Suprapubic skin (tissue), 4 donors: ENCODE results near the gene KNG1. TPM values are rescaled to one million over a fixed set of nuclear protein-coding genes. Genes with fewer than 3 reads are reported as not detected.
"Not testable (repeated sequence)": the region's sequence is repeated elsewhere in the genome, so short reads cannot be mapped to it uniquely, and the experiment has no call there.

Experiments
- DNase-seq, 2 donors: peaks; one replicate each; pipeline ENCODE4 v3.0.0-alpha.2; 2019; ENCODE audit warnings: low spot score in 2 of 2
- H3K27ac ChIP-seq: fragments of 200-600 bp; sonication (generic); one replicate; pipeline ENCODE4 v1.5.1; 2019
- H3K27me3 ChIP-seq: fragments of 200-600 bp; sonication (generic); one replicate; pipeline ENCODE4 v1.5.1; 2019
- H3K36me3 ChIP-seq: fragments of 200-600 bp; sonication (generic); one replicate; pipeline ENCODE4 v1.5.1; 2019
- H3K4me1 ChIP-seq: fragments of 200-600 bp; sonication (generic); one replicate; pipeline ENCODE4 v1.5.1; 2019
- H3K4me3 ChIP-seq: fragments of 200-600 bp; sonication (generic); one replicate; pipeline ENCODE4 v1.5.1; 2019; ENCODE audit warnings: mild to moderate bottlenecking
- H3K9me3 ChIP-seq: fragments of 200-600 bp; sonication (generic); one replicate; pipeline ENCODE4 v1.5.1; 2019
- EP300 ChIP-seq: sonication (generic); formaldehyde crosslinking; IDR thresholded peaks from one replicate; pipeline ENCODE4 v1.6.1; 2017; ENCODE audit warnings: antibody characterized with exemption
- POLR2A ChIP-seq, 2 donors: fragments of 450-650 bp; IDR thresholded peaks; one replicate each; pipeline ENCODE4 v1.6.1; 2017; ENCODE audit warnings: antibody characterized with exemption in 2 of 2, mild to moderate bottlenecking in 2 of 2, moderate library complexity in 2 of 2
- POLR2AphosphoS5 ChIP-seq, 3 donors: sonication (generic); formaldehyde crosslinking; IDR thresholded peaks; one replicate each; pipeline ENCODE4 v1.6.1; 2017; ENCODE audit warnings: antibody characterized with exemption in 3 of 3
- WGBS: methylation state at CpG from one replicate; pipeline ENCODE4 v1.1.5; 2018; 5-methylcytosine and 5-hydroxymethylcytosine counted together
- total RNA-seq, 4 donors: library from RNA; depleted of rRNA; stranded (reverse); fragments of >200 nt; gene quantifications; one replicate each; pipeline ENCODE4 v1.1.0, GENCODE V29; 2016
- TF ChIP-seq, protein P1 (sequence below), 2 donors: fragments of 200-600 bp in 1 of 2; fragments of 450-650 bp in 1 of 2; sonication (generic) in 1 of 2; IDR thresholded peaks; one replicate each; pipeline ENCODE4 v1.5.1; 2016 to 2019; ENCODE audit warnings: antibody characterized with exemption in 2 of 2, mild to moderate bottlenecking in 1 of 2, moderate library complexity in 1 of 2

KNG1 gene
- total RNA-seq, 4 donors from 2014 or later, result 0.44 to 1.9 TPM; not detected in 2

DNA sequence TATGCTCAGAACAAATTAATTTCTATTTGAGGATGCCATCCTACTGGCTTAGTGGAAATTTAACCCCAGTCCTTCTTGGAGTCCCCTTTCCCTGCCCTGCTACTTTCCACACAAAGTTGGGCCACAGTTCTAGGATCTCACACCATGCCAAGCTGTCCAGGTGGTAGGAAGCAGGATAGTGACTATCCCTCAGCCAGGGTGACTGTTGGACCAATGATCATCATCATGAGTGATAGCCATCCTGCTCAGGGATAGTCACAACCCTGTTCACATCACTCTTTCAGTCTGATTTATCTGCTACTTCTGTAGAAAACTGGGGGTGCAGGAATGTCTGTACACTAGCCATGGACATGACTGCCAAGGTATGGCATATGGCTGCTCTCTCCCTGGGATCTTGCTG is 38.6 kb upstream of the KNG1 start:
- peaks cover 7% of the 10 kb centered on the region for H3K4me1 ChIP-seq
- no peaks in the 10 kb centered on the region for H3K36me3 ChIP-seq
- peaks cover 10% of the 10 kb centered on the region for H3K27me3 ChIP-seq
- H3K9me3 ChIP-seq, result no peaks in the 10 kb centered on the region
- TF ChIP-seq POLR2A (IDR thresholded peaks at IDR 0.05) (no peak), POLR2AphosphoS5 (IDR thresholded peaks at IDR 0.05) (no peak), EP300 (no peak)
- TF ChIP-seq, protein P1, sequence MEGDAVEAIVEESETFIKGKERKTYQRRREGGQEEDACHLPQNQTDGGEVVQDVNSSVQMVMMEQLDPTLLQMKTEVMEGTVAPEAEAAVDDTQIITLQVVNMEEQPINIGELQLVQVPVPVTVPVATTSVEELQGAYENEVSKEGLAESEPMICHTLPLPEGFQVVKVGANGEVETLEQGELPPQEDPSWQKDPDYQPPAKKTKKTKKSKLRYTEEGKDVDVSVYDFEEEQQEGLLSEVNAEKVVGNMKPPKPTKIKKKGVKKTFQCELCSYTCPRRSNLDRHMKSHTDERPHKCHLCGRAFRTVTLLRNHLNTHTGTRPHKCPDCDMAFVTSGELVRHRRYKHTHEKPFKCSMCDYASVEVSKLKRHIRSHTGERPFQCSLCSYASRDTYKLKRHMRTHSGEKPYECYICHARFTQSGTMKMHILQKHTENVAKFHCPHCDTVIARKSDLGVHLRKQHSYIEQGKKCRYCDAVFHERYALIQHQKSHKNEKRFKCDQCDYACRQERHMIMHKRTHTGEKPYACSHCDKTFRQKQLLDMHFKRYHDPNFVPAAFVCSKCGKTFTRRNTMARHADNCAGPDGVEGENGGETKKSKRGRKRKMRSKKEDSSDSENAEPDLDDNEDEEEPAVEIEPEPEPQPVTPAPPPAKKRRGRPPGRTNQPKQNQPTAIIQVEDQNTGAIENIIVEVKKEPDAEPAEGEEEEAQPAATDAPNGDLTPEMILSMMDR (IDR thresholded peaks at IDR 0.05), result no peak
- H3K27ac ChIP-seq, result no peak overlapping the region
- no peak for DNase-seq
- H3K4me3 ChIP-seq, result no peak overlapping the region

DNA sequence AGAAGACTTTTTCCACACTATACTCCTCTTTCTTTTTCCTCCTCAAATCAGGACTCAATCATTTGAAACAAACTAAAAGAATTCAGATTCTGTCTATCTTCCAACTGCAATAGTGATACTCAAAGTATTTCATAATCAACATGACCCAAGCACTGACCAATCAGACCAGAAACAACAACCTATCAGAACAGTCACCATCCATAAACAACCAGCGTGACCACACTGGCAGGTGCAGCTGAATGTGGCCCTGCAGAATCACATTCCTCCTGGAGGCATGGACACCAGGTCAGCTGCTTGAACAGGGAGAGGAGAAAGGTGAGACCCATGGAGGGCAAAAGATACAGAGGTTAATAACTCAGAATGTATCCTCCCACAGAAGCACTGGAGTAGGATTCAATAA is 38.0 kb upstream of the KNG1 start:
- Histone ChIP-seq H3K4me1 (peaks cover 7% of the 10 kb centered on the region), H3K27me3 (peaks cover 10% of the 10 kb centered on the region), H3K27ac (no peak overlapping the region), H3K9me3 (no peaks in the 10 kb centered on the region), H3K4me3 (no peak overlapping the region), H3K36me3 (no peaks in the 10 kb centered on the region)
- TF ChIP-seq, protein P1 (IDR thresholded peaks at IDR 0.05), result no peak
- TF ChIP-seq POLR2AphosphoS5 (IDR thresholded peaks at IDR 0.05), result no peak
- no peak for DNase-seq
- WGBS, result 90% methylated on average over 1 of the region's 1 CpG

DNA sequence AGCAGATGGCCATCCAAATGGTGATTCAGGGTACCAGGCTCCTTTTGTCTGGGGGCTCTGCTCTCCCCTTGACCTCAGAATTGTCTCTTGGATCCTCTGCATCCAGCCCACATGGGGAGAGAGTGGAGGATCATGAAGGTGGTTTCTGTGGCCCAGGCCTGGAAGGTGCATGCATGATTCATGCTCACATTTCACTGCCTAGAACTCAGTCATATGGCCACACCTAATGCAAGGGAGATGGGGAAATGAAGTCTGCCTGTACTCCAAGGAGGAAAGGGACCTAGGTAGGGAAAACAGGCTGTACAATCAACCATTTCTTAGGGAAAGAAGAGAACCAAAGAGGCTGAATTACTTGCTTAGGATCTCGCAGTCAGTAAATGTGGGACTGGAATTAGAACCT is 36.3 kb upstream of the KNG1 start:
- Histone ChIP-seq H3K36me3 (no peaks in the 10 kb centered on the region), H3K4me1 (peaks cover 7% of the 10 kb centered on the region), H3K4me3 (no peak overlapping the region), H3K9me3 (no peaks in the 10 kb centered on the region), H3K27me3 (peaks cover 7% of the 10 kb centered on the region), H3K27ac (no peak overlapping the region)
- TF ChIP-seq POLR2A (IDR thresholded peaks at IDR 0.05), result no peak
- no peak for TF ChIP-seq POLR2AphosphoS5 (IDR thresholded peaks at IDR 0.05)
- TF ChIP-seq EP300, result no peak
- TF ChIP-seq, protein P1 (IDR thresholded peaks at IDR 0.05), result no peak
- 81% methylated on average over 1 of the region's 1 CpG for WGBS
- DNase-seq, result no peak

DNA sequence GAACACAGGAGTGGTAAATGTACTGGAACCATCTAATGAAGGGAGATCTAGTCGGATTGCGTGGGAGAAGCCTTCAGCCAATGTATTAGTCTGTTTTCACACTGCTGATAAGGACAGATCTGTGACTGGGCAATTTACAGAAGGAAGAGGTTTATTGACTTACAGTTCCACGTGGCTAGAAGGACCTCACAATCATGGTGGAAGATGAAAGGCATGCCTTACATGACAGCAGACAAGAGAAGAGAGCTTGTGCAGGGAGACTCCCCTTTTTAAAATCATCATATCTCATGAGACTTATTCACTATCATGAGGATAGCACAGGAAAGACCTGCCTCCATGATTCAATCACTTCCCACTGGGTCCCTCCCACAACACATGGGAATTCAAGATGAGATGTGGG is 34.3 kb upstream of the KNG1 start:
- no peak for DNase-seq
- H3K4me3 ChIP-seq, result no peak overlapping the region
- H3K27ac ChIP-seq, result no peak overlapping the region
- peaks cover 7% of the 10 kb centered on the region for H3K4me1 ChIP-seq
- no peaks in the 10 kb centered on the region for H3K36me3 ChIP-seq
- no peaks in the 10 kb centered on the region for H3K9me3 ChIP-seq
- no peaks in the 10 kb centered on the region for H3K27me3 ChIP-seq
- no peak for TF ChIP-seq POLR2A (IDR thresholded peaks at IDR 0.05)
- TF ChIP-seq, protein P1 (IDR thresholded peaks at IDR 0.05), result no peak
- no peak for TF ChIP-seq POLR2AphosphoS5 (IDR thresholded peaks at IDR 0.05)
- no peak for TF ChIP-seq EP300
- 73% methylated on average over 3 of the region's 3 CpGs for WGBS

DNA sequence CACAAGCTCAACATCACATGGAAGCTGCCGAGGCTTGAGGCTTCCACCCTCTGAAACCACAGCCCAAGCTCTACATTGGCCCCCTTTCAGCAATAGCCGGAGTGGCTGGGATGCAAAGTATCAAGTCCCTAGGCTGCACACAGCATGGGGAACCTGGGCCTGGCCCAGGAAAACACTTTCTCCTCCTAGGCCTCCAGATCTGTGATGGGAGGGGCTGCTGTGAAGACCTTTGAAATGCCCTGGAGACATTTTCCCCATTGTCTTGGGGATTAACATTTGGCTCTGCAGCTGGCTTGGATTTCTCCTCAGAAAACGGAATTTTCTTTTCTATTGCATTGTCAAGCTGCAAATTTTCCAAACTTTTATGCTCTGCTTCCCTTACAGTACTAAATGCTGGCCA is 33.2 kb upstream of the KNG1 start:
- no peaks in the 10 kb centered on the region for H3K36me3 ChIP-seq
- peaks cover 7% of the 10 kb centered on the region for H3K4me1 ChIP-seq
- no peak overlapping the region for H3K27ac ChIP-seq
- no peak for TF ChIP-seq POLR2A (IDR thresholded peaks at IDR 0.05)
- TF ChIP-seq POLR2AphosphoS5 (IDR thresholded peaks at IDR 0.05), result no peak
- TF ChIP-seq EP300, result no peak
- TF ChIP-seq, protein P1 (IDR thresholded peaks at IDR 0.05), result no peak
- H3K27me3 ChIP-seq, result peaks cover 3% of the 10 kb centered on the region
- no peak for DNase-seq
- H3K9me3 ChIP-seq, result no peaks in the 10 kb centered on the region
- H3K4me3 ChIP-seq, result no peak overlapping the region
- 54% methylated on average over 3 of the region's 3 CpGs for WGBS

DNA sequence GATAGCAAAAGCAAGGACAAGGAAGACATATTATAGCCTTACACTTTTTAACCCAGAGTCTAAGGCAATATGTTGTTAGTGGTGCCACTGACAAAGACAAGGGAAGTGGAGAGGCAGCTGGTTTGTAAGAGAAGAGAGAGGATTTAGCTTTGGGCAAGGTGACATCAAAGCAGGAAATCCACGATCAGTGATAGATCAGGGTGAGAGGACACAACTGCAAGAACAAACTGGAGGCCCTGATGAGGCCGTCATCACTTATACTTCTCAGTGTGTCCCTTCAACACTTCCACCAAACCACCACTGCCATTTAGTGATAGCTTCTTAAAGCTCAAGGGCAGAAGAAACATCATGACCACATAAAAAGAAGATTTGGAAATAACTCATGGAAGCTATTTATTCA is 30.7 kb upstream of the KNG1 start:
- H3K27ac ChIP-seq, H3K4me3 ChIP-seq, H3K9me3 ChIP-seq, DNase-seq, H3K36me3 ChIP-seq, H3K4me1 ChIP-seq, H3K27me3 ChIP-seq: not testable (repeated sequence)
- WGBS, result 90% methylated on average over 2 of the region's 2 CpGs
